Mesothelial cell of epicardium (in vitro differentiated cells): ENCODE data around the gene SLC33A1. TPM values are rescaled to one million over a fixed set of nuclear protein-coding genes. Genes with fewer than 3 reads are reported as not detected.
"Not testable (repeated sequence)": the region's sequence is repeated elsewhere in the genome, so short reads cannot be mapped to it uniquely, and the experiment has no call there.

Source experiments
- DNase-seq, 2 experiments: peaks; one replicate each; pipeline ENCODE4 v3.0.0; 2021; ENCODE audit warnings: low spot score in 2 of 2; ENCODE audit not compliant: unreplicated experiment in 2 of 2
- H3K27ac Mint-ChIP-seq: 2 replicates; pipeline ENCODE4 v1.8.0; 2021; ENCODE audit warnings: mixed read lengths
- H3K27me3 Mint-ChIP-seq: 2 replicates; pipeline ENCODE4 v1.8.0; 2021; ENCODE audit warnings: low read depth, mixed read lengths
- H3K36me3 Mint-ChIP-seq: 2 replicates; pipeline ENCODE4 v1.8.0; 2021; ENCODE audit warnings: mixed read lengths
- H3K4me1 Mint-ChIP-seq: 2 replicates; pipeline ENCODE4 v1.8.0; 2021; ENCODE audit warnings: mixed read lengths
- H3K4me3 Mint-ChIP-seq: 2 replicates; pipeline ENCODE4 v1.8.0; 2021; ENCODE audit warnings: mild to moderate bottlenecking, moderate library complexity, mixed read lengths
- H3K9me3 Mint-ChIP-seq: 2 replicates; pipeline ENCODE4 v1.8.0; 2021; ENCODE audit warnings: mixed read lengths
- total RNA-seq: library from RNA; stranded (reverse); gene quantifications from 3 replicates; pipeline ENCODE4 v1.2.1, GENCODE V29; 2021
- TF ChIP-seq, protein P1 (sequence below): fragments of 200-600 bp; sonication (generic); IDR thresholded peaks from one replicate; pipeline ENCODE4 v1.5.0; 2021; ENCODE audit warnings: antibody characterized with exemption; ENCODE audit not compliant: unreplicated experiment

SLC33A1 gene
- total RNA-seq, 1 donor from 2014 or later = 23.8 TPM

DNA sequence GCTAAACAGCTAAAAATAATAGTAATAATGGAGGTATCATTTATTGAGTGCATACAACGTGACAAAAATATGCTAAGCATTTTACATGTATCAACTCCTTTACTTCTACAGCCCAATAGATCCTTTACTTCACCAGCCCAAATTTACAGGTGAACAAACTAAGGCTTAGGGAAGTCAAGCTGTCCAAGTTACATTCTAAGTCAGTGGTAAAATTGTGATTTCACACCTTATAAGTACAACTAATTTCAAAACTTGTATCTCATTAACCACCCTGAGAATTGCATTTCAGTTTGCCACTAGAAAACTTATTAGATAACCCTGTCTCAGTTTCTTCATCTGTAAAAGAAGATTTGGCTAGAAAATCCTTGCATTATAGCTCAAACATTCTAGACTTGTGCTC, 10.7 kb downstream of the SLC33A1 start:
- H3K36me3 Mint-ChIP-seq = peaks cover 9% of the 10 kb centered on the region
- no peaks in the 10 kb centered on the region for H3K27me3 Mint-ChIP-seq
- no peaks in the 10 kb centered on the region for H3K9me3 Mint-ChIP-seq
- no peak overlapping the region for H3K4me3 Mint-ChIP-seq
- no peak for DNase-seq
- TF ChIP-seq, protein P1, sequence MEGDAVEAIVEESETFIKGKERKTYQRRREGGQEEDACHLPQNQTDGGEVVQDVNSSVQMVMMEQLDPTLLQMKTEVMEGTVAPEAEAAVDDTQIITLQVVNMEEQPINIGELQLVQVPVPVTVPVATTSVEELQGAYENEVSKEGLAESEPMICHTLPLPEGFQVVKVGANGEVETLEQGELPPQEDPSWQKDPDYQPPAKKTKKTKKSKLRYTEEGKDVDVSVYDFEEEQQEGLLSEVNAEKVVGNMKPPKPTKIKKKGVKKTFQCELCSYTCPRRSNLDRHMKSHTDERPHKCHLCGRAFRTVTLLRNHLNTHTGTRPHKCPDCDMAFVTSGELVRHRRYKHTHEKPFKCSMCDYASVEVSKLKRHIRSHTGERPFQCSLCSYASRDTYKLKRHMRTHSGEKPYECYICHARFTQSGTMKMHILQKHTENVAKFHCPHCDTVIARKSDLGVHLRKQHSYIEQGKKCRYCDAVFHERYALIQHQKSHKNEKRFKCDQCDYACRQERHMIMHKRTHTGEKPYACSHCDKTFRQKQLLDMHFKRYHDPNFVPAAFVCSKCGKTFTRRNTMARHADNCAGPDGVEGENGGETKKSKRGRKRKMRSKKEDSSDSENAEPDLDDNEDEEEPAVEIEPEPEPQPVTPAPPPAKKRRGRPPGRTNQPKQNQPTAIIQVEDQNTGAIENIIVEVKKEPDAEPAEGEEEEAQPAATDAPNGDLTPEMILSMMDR = no peak
- no peak overlapping the region for H3K27ac Mint-ChIP-seq
- H3K4me1 Mint-ChIP-seq = peaks cover 9% of the 10 kb centered on the region

- H3K36me3 Mint-ChIP-seq = peaks cover 10% of the 10 kb centered on the region
- DNase-seq = no peak
- H3K4me1 Mint-ChIP-seq = no peaks in the 10 kb centered on the region
- TF ChIP-seq, protein P1 = no peak
- H3K4me3 Mint-ChIP-seq = no peak overlapping the region
- H3K27ac Mint-ChIP-seq = no peak overlapping the region
- H3K9me3 Mint-ChIP-seq = peaks cover 3% of the 10 kb centered on the region
- no peaks in the 10 kb centered on the region for H3K27me3 Mint-ChIP-seq
These were observed 18.7 kb downstream of the SLC33A1 start for GRCh38 chr3:155835341-155836071.

GRCh38 chr3:155828490-155829098, 25.6 kb downstream of the SLC33A1 start:
- DNase-seq, H3K27ac Mint-ChIP-seq, H3K4me3 Mint-ChIP-seq, H3K9me3 Mint-ChIP-seq, H3K27me3 Mint-ChIP-seq, H3K4me1 Mint-ChIP-seq: not testable (repeated sequence)
- peaks cover 12% of the 10 kb centered on the region for H3K36me3 Mint-ChIP-seq

- Mint-ChIP-seq H3K27me3 (no peaks in the 10 kb centered on the region), H3K4me3 (no peak overlapping the region), H3K9me3 (peaks cover 3% of the 10 kb centered on the region), H3K27ac (no peak overlapping the region), H3K36me3 (peaks cover 2% of the 10 kb centered on the region), H3K4me1 (no peaks in the 10 kb centered on the region)
- TF ChIP-seq, protein P1 = no peak
- no peak for DNase-seq
These were observed 39.1 kb downstream of the SLC33A1 start for GRCh38 chr3:155815030-155815545.

DNA sequence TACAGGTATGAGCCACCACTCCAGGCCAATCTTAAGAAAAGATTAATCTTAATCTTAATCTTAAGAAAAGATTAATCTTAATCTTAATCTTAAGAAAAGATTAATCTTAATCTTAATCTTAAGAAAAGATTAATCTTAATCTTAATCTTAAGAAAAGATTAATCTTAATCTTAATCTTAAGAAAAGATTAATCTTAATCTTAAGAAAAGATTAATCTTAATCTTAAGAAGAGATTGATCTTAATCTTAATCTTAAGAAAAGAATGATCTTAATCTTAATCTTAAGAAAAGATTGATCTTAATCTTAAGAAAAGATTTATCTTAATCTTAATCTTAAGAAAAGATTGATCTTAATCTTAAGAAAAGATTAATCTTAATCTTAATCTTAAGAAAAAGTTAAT, 41.0 kb downstream of the SLC33A1 start:
- not testable (repeated sequence) for H3K27me3 Mint-ChIP-seq, H3K27ac Mint-ChIP-seq, H3K9me3 Mint-ChIP-seq

GRCh38 chr3:155809181-155809580, 45.0 kb downstream of the SLC33A1 start:
- no peaks in the 10 kb centered on the region for H3K4me1 Mint-ChIP-seq
- peaks cover 1% of the 10 kb centered on the region for H3K27me3 Mint-ChIP-seq
- TF ChIP-seq, protein P1 = no peak
- H3K36me3 Mint-ChIP-seq = peaks cover 4% of the 10 kb centered on the region
- no peak overlapping the region for H3K4me3 Mint-ChIP-seq
- no peak overlapping the region for H3K27ac Mint-ChIP-seq
- DNase-seq = no peak
- H3K9me3 Mint-ChIP-seq = no peaks in the 10 kb centered on the region

More for the DNA sequence above, 41.0 kb downstream of the SLC33A1 start:
- not testable (repeated sequence) for H3K36me3 Mint-ChIP-seq, H3K4me3 Mint-ChIP-seq, H3K4me1 Mint-ChIP-seq, DNase-seq
